MM.1S (cell line): ENCODE results near the gene XRRA1.
"Not testable (repeated sequence)": the region's sequence is repeated elsewhere in the genome, so short reads cannot be mapped to it uniquely, and the experiment has no call there.

Experiments used
- DNase-seq: peaks from one replicate; pipeline ENCODE4 v3.0.0-alpha.2; 2015
- H2AFZ ChIP-seq: fragments of 300-600 bp; sonication (generic); 2 replicates; pipeline ENCODE4 v1.6.0; 2016; ENCODE audit warnings: antibody characterized with exemption, low read length
- H3F3A ChIP-seq: fragments of 300-600 bp; sonication (generic); 2 replicates; pipeline ENCODE4 v1.6.1; 2016; ENCODE audit warnings: mild to moderate bottlenecking, antibody characterized with exemption, low read length, moderate library complexity, mixed read lengths; ENCODE audit not compliant: insufficient read depth
- H3K27ac ChIP-seq: fragments of 300-600 bp; sonication (generic); 2 replicates; pipeline ENCODE4 v1.5.1; 2016; ENCODE audit warnings: mild to moderate bottlenecking, low read length
- H3K27me3 ChIP-seq: fragments of 300-600 bp; sonication (generic); replicated peaks from 2 replicates; pipeline ENCODE4 v1.6.0; 2016; ENCODE audit warnings: low read length; ENCODE audit not compliant: insufficient read depth
- H3K36me3 ChIP-seq: fragments of 300-600 bp; sonication (generic); replicated peaks from 2 replicates; pipeline ENCODE4 v1.6.1; 2016; ENCODE audit warnings: mild to moderate bottlenecking, low read length, mixed read lengths; ENCODE audit not compliant: insufficient read depth
- H3K4me1 ChIP-seq: fragments of 300-600 bp; sonication (generic); 2 replicates; pipeline ENCODE4 v1.6.1; 2016; ENCODE audit warnings: low read length, mixed read lengths
- H3K4me2 ChIP-seq: fragments of 300-600 bp; sonication (generic); 2 replicates; pipeline ENCODE4 v1.6.0; 2016; ENCODE audit warnings: low read depth, low read length
- H3K4me3 ChIP-seq: fragments of 300-600 bp; sonication (generic); 2 replicates; pipeline ENCODE4 v1.5.1; 2016; ENCODE audit warnings: low read length, mixed read lengths
- H3K79me2 ChIP-seq: fragments of 300-600 bp; sonication (generic); 2 replicates; pipeline ENCODE4 v1.6.1; 2016; ENCODE audit warnings: mixed run types, low read length, mixed read lengths
- H3K9ac ChIP-seq: fragments of 300-600 bp; sonication (generic); 2 replicates; pipeline ENCODE4 v1.6.1; 2016; ENCODE audit warnings: low read length, mixed read lengths
- H3K9me2 ChIP-seq: fragments of 300-600 bp; sonication (generic); replicated peaks from 2 replicates; pipeline ENCODE4 v1.6.1; 2016; ENCODE audit warnings: mild to moderate bottlenecking, low read length, mixed read lengths; ENCODE audit not compliant: insufficient read depth
- H3K9me3 ChIP-seq: fragments of 300-600 bp; sonication (generic); replicated peaks from 2 replicates; pipeline ENCODE4 v1.6.1; 2016; ENCODE audit warnings: mild to moderate bottlenecking, low read length, mixed read lengths; ENCODE audit not compliant: insufficient read depth
- H4K20me1 ChIP-seq: fragments of 300-600 bp; sonication (generic); 2 replicates; pipeline ENCODE4 v1.6.1; 2016; ENCODE audit warnings: mild to moderate bottlenecking, low read length, moderate library complexity, mixed read lengths; ENCODE audit not compliant: insufficient read depth
- EZH2 ChIP-seq: fragments of 300-600 bp; sonication (generic); optimal IDR thresholded peaks from 2 replicates; pipeline ENCODE3; 2017; ENCODE audit warnings: low read depth, mild to moderate bottlenecking, antibody characterized with exemption, low read length, mixed read lengths
- EZH2phosphoT487 ChIP-seq: fragments of 300-600 bp; sonication (generic); IDR thresholded peaks from 2 replicates; pipeline ENCODE4 v1.6.1; 2018; ENCODE audit warnings: antibody characterized with exemption, low read length
- TF ChIP-seq, protein P1 (sequence below): fragments of 300-600 bp; sonication (generic); IDR thresholded peaks from 2 replicates; pipeline ENCODE4 v1.5.1; 2016; ENCODE audit warnings: antibody characterized with exemption, low read length, mixed read lengths

XRRA1 gene

DNA sequence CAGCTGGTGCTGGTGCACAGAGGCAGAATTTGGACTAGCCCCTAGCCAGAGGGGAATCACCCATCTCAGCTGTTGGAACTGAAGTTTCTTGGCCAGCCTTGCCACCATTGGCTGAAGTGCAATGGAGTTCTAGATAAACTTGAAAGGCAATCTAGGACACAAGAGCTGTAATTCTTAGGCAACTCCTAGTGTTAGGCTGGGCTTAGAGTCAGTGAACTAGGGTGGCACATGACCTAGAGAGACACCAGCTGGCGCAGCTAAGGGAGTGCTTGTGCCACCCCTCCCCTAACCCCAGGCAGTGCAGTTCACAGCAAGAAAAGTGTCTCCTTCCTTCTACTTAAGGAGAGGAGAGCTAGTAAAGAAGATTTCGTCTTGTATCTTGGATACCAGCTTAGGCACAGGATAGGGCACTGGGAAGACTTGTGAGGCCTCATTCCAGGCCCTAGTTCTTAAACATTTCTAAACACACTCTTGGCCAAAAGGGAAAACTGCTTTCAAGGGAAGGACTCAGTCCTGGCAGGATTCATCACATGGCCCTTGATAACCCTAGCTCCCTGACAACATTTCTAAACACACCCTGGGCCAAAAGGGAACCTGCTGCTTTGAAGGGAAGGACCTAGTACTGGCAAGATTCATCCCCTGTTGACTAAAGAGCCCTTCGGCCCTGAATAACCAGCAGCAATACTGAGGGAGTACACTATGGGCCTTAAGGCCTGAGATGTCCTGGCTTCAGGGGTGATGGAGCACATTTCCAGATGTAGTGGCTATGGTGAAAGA is 53.4 kb downstream of the XRRA1 start:
- H3K4me1 ChIP-seq = no peaks in the 10 kb centered on the region
- H2AFZ ChIP-seq = no peak overlapping the region
- peaks cover 30% of the 10 kb centered on the region for H3K79me2 ChIP-seq
- no peaks in the 10 kb centered on the region for H3K9me2 ChIP-seq
- DNase-seq = no peak
- no peak for TF ChIP-seq EZH2phosphoT487
- TF ChIP-seq, protein P1, sequence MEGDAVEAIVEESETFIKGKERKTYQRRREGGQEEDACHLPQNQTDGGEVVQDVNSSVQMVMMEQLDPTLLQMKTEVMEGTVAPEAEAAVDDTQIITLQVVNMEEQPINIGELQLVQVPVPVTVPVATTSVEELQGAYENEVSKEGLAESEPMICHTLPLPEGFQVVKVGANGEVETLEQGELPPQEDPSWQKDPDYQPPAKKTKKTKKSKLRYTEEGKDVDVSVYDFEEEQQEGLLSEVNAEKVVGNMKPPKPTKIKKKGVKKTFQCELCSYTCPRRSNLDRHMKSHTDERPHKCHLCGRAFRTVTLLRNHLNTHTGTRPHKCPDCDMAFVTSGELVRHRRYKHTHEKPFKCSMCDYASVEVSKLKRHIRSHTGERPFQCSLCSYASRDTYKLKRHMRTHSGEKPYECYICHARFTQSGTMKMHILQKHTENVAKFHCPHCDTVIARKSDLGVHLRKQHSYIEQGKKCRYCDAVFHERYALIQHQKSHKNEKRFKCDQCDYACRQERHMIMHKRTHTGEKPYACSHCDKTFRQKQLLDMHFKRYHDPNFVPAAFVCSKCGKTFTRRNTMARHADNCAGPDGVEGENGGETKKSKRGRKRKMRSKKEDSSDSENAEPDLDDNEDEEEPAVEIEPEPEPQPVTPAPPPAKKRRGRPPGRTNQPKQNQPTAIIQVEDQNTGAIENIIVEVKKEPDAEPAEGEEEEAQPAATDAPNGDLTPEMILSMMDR = no peak
- no peak for TF ChIP-seq EZH2
- H3K4me3 ChIP-seq = no peak overlapping the region
- no peaks in the 10 kb centered on the region for H3F3A ChIP-seq
- no peaks in the 10 kb centered on the region for H4K20me1 ChIP-seq
- H3K36me3 ChIP-seq = no peaks in the 10 kb centered on the region
- H3K9ac ChIP-seq = no peak overlapping the region
- no peaks in the 10 kb centered on the region for H3K27me3 ChIP-seq
- H3K9me3 ChIP-seq = no peaks in the 10 kb centered on the region
- no peak overlapping the region for H3K27ac ChIP-seq
- no peak overlapping the region for H3K4me2 ChIP-seq

GRCh38 chr11:74893015-74893414 is 55.9 kb downstream of the XRRA1 start:
- H3K4me3 ChIP-seq, H3K27ac ChIP-seq, H3K9ac ChIP-seq, H3K9me3 ChIP-seq, H3F3A ChIP-seq, H3K27me3 ChIP-seq, H4K20me1 ChIP-seq, H3K4me1 ChIP-seq, H3K9me2 ChIP-seq, H3K36me3 ChIP-seq, H2AFZ ChIP-seq, H3K4me2 ChIP-seq, DNase-seq: not testable (repeated sequence)
- peaks cover 20% of the 10 kb centered on the region for H3K79me2 ChIP-seq

DNA sequence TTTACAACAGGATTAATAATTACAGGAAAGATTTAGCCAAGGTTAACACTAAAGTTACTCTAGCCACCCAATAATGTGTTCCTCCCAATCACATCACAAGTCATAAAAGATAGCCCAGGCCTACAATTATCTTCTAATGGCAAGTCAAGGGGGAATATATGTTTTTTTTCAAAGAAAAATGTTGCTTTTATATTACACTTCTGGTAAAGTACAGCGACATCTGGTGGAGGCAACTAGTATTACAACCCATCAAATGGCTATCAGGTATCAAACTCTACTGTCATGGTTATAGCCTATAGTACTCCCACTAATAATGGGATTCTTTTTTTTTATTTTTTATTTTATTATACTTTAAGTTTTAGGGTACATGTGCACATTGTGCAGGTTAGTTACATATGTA is 71.8 kb downstream of the XRRA1 start:
- DNase-seq = no peak
- Histone ChIP-seq H3F3A (no peaks in the 10 kb centered on the region), H3K79me2 (no peaks in the 10 kb centered on the region), H3K27ac (no peak overlapping the region), H3K27me3 (no peaks in the 10 kb centered on the region), H4K20me1 (no peaks in the 10 kb centered on the region), H3K9ac (no peak overlapping the region), H3K9me2 (no peaks in the 10 kb centered on the region), H2AFZ (no peak overlapping the region), H3K36me3 (no peaks in the 10 kb centered on the region), H3K4me3 (no peak overlapping the region), H3K9me3 (no peaks in the 10 kb centered on the region), H3K4me2 (no peak overlapping the region), H3K4me1 (no peaks in the 10 kb centered on the region)
- no peak for TF ChIP-seq EZH2phosphoT487
- TF ChIP-seq, protein P1 = peak; percentile 42
- no peak for TF ChIP-seq EZH2

GRCh38 chr11:74871037-74871436 is 77.9 kb downstream of the XRRA1 start:
- no peaks in the 10 kb centered on the region for H4K20me1 ChIP-seq
- no peaks in the 10 kb centered on the region for H3F3A ChIP-seq
- H3K27me3 ChIP-seq = no peaks in the 10 kb centered on the region
- no peak for DNase-seq
- H3K36me3 ChIP-seq = 0 out of 2 replicates have a peak, but pooled peaks cover 7% of the 10 kb centered on the region
- H3K79me2 ChIP-seq = no peaks in the 10 kb centered on the region
- H3K9me2 ChIP-seq = no peaks in the 10 kb centered on the region
- TF ChIP-seq EZH2 (no peak), EZH2phosphoT487 (no peak)
- TF ChIP-seq, protein P1 = no peak
- no peak overlapping the region for H3K4me2 ChIP-seq
- no peaks in the 10 kb centered on the region for H3K9me3 ChIP-seq
- no peak overlapping the region for H3K4me3 ChIP-seq
- no peaks in the 10 kb centered on the region for H3K4me1 ChIP-seq
- no peak overlapping the region for H2AFZ ChIP-seq
- no peak overlapping the region for H3K9ac ChIP-seq
- H3K27ac ChIP-seq = no peak overlapping the region
